ENCODE results near the gene RASGRF1. TPM values are rescaled to one million over a fixed set of nuclear protein-coding genes. Genes with fewer than 3 reads are reported as not detected.
A peak's percentile ranks its signal among the peaks of the same experiment; 100 is the strongest.

The RASGRF1 gene
- total and polyA plus RNA-seq, 2 experiments from 2014 or later: 0.05 to 0.24 TPM

DNA sequence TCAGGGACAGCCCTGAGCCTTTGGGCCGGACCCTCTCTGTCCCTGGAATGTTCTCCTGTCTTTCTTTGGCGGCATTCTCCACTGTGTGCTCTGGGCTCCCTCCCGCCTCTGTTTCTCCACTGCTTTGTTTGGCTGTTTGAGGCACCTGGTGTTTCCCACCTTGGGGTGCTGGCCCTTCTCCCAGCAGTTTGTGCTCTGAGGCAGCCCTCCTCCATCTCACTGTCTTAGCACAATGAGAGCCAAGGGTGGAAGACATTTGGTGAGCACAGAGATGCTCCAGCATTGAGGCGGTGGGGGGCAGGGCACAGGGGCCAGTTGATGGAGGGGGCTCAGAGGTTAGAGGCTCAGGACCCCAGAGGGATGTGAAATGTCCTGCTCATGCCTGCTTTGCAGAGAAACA is 54.3 kb downstream of the RASGRF1 start:
- Histone ChIP-seq H3K27ac (ENCODE audit: low read depth) (no peak overlapping the region), H2AFZ (peak overlapping the region; percentile 93), H3K4me1 (ENCODE audit: insufficient read depth) (no peaks in the 10 kb centered on the region), H4K20me1 (replicated peaks; ENCODE audit: insufficient read depth) (no peaks in the 10 kb centered on the region), H3K36me3 (ENCODE audit: insufficient read depth) (no peaks in the 10 kb centered on the region), H3K27me3 (ENCODE audit: insufficient read depth) (no peaks in the 10 kb centered on the region), H3K79me2 (replicated peaks; ENCODE audit: insufficient read depth) (no peaks in the 10 kb centered on the region), H3K4me2 (no peak overlapping the region), H3K4me3 (no peak overlapping the region), H3K9me2 (ENCODE audit: insufficient read depth) (peaks cover 9% of the 10 kb centered on the region; the same call in 1 of the 2 replicates), H3F3A (replicated peaks; ENCODE audit: low read depth) (no peaks in the 10 kb centered on the region)
- Mint-ChIP-seq H3K9me3 (peaks cover 9% of the 10 kb centered on the region), H3K36me3 (ENCODE audit: low read depth) (peaks cover 6% of the 10 kb centered on the region; the same call in 2 of the 3 replicates), H3K4me1 (peaks cover 15% of the 10 kb centered on the region; the same call in 2 of the 3 replicates), H3K4me3 (no peak overlapping the region), H3K27me3 (ENCODE audit: insufficient read depth, low read depth, poor library complexity) (peaks cover 8% of the 10 kb centered on the region), H3K27ac (no peak overlapping the region)
- peak; percentile 17; the same call in 2 of the 3 replicates for ATAC-seq
- no peak for DNase-seq (ENCODE audit: low spot score)
- TF ChIP-seq, protein P1, sequence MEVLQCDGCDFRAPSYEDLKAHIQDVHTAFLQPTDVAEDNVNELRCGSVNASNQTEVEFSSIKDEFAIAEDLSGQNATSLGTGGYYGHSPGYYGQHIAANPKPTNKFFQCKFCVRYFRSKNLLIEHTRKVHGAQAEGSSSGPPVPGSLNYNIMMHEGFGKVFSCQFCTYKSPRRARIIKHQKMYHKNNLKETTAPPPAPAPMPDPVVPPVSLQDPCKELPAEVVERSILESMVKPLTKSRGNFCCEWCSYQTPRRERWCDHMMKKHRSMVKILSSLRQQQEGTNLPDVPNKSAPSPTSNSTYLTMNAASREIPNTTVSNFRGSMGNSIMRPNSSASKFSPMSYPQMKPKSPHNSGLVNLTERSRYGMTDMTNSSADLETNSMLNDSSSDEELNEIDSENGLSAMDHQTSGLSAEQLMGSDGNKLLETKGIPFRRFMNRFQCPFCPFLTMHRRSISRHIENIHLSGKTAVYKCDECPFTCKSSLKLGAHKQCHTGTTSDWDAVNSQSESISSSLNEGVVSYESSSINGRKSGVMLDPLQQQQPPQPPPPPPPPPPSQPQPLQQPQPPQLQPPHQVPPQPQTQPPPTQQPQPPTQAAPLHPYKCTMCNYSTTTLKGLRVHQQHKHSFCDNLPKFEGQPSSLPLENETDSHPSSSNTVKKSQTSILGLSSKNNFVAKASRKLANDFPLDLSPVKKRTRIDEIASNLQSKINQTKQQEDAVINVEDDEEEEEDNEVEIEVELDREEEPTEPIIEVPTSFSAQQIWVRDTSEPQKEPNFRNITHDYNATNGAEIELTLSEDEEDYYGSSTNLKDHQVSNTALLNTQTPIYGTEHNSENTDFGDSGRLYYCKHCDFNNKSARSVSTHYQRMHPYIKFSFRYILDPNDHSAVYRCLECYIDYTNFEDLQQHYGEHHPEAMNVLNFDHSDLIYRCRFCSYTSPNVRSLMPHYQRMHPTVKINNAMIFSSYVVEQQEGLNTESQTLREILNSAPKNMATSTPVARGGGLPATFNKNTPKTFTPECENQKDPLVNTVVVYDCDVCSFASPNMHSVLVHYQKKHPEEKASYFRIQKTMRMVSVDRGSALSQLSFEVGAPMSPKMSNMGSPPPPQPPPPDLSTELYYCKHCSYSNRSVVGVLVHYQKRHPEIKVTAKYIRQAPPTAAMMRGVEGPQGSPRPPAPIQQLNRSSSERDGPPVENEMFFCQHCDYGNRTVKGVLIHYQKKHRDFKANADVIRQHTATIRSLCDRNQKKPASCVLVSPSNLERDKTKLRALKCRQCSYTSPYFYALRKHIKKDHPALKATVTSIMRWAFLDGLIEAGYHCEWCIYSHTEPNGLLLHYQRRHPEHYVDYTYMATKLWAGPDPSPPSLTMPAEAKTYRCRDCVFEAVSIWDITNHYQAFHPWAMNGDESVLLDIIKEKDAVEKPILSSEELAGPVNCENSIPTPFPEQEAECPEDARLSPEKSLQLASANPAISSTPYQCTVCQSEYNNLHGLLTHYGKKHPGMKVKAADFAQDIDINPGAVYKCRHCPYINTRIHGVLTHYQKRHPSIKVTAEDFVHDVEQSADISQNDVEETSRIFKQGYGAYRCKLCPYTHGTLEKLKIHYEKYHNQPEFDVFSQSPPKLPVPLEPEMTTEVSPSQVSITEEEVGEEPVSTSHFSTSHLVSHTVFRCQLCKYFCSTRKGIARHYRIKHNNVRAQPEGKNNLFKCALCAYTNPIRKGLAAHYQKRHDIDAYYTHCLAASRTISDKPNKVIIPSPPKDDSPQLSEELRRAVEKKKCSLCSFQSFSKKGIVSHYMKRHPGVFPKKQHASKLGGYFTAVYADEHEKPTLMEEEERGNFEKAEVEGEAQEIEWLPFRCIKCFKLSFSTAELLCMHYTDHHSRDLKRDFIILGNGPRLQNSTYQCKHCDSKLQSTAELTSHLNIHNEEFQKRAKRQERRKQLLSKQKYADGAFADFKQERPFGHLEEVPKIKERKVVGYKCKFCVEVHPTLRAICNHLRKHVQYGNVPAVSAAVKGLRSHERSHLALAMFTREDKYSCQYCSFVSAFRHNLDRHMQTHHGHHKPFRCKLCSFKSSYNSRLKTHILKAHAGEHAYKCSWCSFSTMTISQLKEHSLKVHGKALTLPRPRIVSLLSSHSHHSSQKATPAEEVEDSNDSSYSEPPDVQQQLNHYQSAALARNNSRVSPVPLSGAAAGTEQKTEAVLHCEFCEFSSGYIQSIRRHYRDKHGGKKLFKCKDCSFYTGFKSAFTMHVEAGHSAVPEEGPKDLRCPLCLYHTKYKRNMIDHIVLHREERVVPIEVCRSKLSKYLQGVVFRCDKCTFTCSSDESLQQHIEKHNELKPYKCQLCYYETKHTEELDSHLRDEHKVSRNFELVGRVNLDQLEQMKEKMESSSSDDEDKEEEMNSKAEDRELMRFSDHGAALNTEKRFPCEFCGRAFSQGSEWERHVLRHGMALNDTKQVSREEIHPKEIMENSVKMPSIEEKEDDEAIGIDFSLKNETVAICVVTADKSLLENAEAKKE (CRISPR knock-in tag; IDR thresholded peaks at IDR 0.05): no peak
- TF ChIP-seq ZNF331 (CRISPR knock-in tag; IDR thresholded peaks at IDR 0.05; ENCODE audit: low read depth): no peak
- TF ChIP-seq NANOG (IDR thresholded peaks at IDR 0.05; ENCODE audit: borderline replicate concordance): no peak
- TF ChIP-seq, protein P2, sequence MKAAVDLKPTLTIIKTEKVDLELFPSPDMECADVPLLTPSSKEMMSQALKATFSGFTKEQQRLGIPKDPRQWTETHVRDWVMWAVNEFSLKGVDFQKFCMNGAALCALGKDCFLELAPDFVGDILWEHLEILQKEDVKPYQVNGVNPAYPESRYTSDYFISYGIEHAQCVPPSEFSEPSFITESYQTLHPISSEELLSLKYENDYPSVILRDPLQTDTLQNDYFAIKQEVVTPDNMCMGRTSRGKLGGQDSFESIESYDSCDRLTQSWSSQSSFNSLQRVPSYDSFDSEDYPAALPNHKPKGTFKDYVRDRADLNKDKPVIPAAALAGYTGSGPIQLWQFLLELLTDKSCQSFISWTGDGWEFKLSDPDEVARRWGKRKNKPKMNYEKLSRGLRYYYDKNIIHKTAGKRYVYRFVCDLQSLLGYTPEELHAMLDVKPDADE (IDR thresholded peaks at IDR 0.05): no peak
- TF ChIP-seq JUNB (IDR thresholded peaks at IDR 0.05; ENCODE audit: unreplicated experiment): no peak
- TF ChIP-seq EZH2 (IDR thresholded peaks at IDR 0.05; ENCODE audit: low read depth, unreplicated experiment): no peak
- TF ChIP-seq CREB1 (CRISPR knock-in tag; IDR thresholded peaks at IDR 0.05; ENCODE audit: low read depth): no peak
- TF ChIP-seq STAT1 (IDR thresholded peaks at IDR 0.05; ENCODE audit: unreplicated experiment): no peak

Measured in GM23338 (cell line).